ENCODE results near the gene TBX20. TPM values are rescaled to one million over a fixed set of nuclear protein-coding genes. Genes with fewer than 3 reads are reported as not detected.

TBX20 gene
- total RNA-seq, 1 donor from 2014 or later, result not detected

GRCh38 chr7:35280902-35281301 lies 27.0 kb upstream of the TBX20 start:
- H3K9me3 ChIP-seq, result no peaks in the 10 kb centered on the region
- no peaks in the 10 kb centered on the region for H3K27me3 ChIP-seq
- H3K36me3 ChIP-seq, result no peaks in the 10 kb centered on the region
- H3K27ac ChIP-seq, result no peak overlapping the region
- intact Hi-C loops (cut with DNase I), result no loop called here
- no peak for DNase-seq (ENCODE audit: low spot score in 2 of 2)
- no peak overlapping the region for H3K4me3 ChIP-seq
- no peaks in the 10 kb centered on the region for H3K4me1 ChIP-seq
- TF ChIP-seq, protein P1, sequence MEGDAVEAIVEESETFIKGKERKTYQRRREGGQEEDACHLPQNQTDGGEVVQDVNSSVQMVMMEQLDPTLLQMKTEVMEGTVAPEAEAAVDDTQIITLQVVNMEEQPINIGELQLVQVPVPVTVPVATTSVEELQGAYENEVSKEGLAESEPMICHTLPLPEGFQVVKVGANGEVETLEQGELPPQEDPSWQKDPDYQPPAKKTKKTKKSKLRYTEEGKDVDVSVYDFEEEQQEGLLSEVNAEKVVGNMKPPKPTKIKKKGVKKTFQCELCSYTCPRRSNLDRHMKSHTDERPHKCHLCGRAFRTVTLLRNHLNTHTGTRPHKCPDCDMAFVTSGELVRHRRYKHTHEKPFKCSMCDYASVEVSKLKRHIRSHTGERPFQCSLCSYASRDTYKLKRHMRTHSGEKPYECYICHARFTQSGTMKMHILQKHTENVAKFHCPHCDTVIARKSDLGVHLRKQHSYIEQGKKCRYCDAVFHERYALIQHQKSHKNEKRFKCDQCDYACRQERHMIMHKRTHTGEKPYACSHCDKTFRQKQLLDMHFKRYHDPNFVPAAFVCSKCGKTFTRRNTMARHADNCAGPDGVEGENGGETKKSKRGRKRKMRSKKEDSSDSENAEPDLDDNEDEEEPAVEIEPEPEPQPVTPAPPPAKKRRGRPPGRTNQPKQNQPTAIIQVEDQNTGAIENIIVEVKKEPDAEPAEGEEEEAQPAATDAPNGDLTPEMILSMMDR (IDR thresholded peaks at IDR 0.05), result no peak

GRCh38 chr7:35277359-35277758 lies 23.5 kb upstream of the TBX20 start:
- no peak overlapping the region for H3K27ac ChIP-seq
- no peak overlapping the region for H3K4me3 ChIP-seq
- intact Hi-C loops (cut with DNase I), result no loop called here
- no peak for DNase-seq (ENCODE audit: low spot score in 2 of 2)
- no peaks in the 10 kb centered on the region for H3K9me3 ChIP-seq
- TF ChIP-seq, protein P1 (IDR thresholded peaks at IDR 0.05), result no peak
- H3K36me3 ChIP-seq, result no peaks in the 10 kb centered on the region
- H3K4me1 ChIP-seq, result no peaks in the 10 kb centered on the region
- no peaks in the 10 kb centered on the region for H3K27me3 ChIP-seq

DNA sequence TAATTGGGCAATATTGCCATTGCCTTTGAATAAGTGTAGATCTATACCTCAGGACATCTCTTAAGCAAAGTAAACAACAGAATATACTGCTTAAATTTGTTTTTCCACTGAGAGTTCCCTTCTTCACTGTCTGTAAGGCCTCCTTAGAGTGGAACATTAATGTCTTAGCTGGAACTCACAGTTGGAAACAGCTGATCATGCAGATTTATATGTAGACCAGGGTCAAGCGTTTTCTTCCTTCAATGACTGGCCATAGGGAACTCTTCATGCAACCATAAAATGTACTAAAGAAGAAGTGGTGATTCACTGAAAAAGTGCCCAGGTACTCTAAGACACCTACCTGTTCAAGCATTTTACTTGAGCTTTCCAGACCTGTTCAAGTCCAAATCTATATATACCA lies 18.3 kb upstream of the TBX20 start:
- H3K36me3 ChIP-seq, result no peaks in the 10 kb centered on the region
- no peaks in the 10 kb centered on the region for H3K4me1 ChIP-seq
- TF ChIP-seq, protein P1 (IDR thresholded peaks at IDR 0.05), result no peak
- no peak for DNase-seq (ENCODE audit: low spot score in 2 of 2)
- no peak overlapping the region for H3K27ac ChIP-seq
- intact Hi-C loops (cut with DNase I), result no loop called here
- no peak overlapping the region for H3K4me3 ChIP-seq
- no peaks in the 10 kb centered on the region for H3K27me3 ChIP-seq
- H3K9me3 ChIP-seq, result no peaks in the 10 kb centered on the region

DNA sequence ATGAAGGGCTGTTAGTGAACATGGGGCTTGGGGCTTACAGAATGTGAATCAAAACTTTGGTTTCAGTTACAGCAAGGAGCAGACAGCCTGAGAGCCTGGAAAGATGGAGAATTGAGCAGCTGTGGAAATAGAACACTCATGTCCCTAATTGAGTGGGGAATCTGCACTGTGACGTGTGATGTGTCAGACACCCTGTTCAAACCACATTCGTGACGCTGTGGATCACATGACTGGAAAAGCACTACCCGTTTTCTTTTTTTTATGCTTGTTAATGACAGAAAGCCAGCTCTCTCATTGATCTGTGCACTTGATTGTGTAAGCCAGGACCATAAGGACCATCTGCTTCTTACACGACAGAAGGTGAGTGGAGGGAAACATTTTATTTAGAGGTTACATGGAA lies 15.1 kb upstream of the TBX20 start:
- intact Hi-C loops (cut with DNase I), result no loop called here
- no peaks in the 10 kb centered on the region for H3K4me1 ChIP-seq
- H3K27ac ChIP-seq, result no peak overlapping the region
- no peak for DNase-seq (ENCODE audit: low spot score in 2 of 2)
- TF ChIP-seq, protein P1 (IDR thresholded peaks at IDR 0.05), result no peak
- no peaks in the 10 kb centered on the region for H3K9me3 ChIP-seq
- H3K27me3 ChIP-seq, result no peaks in the 10 kb centered on the region
- H3K4me3 ChIP-seq, result no peak overlapping the region
- no peaks in the 10 kb centered on the region for H3K36me3 ChIP-seq

- no peak overlapping the region for H3K4me3 ChIP-seq
- no peaks in the 10 kb centered on the region for H3K4me1 ChIP-seq
- DNase-seq (ENCODE audit: low spot score in 2 of 2), result no peak
- H3K27ac ChIP-seq, result no peak overlapping the region
- no peaks in the 10 kb centered on the region for H3K9me3 ChIP-seq
- intact Hi-C loops (cut with DNase I), result no loop called here
- H3K36me3 ChIP-seq, result no peaks in the 10 kb centered on the region
- TF ChIP-seq, protein P1 (IDR thresholded peaks at IDR 0.05), result no peak
- H3K27me3 ChIP-seq, result no peaks in the 10 kb centered on the region
Measured at GRCh38 chr7:35267411-35267810, 13.5 kb upstream of the TBX20 start.

- intact Hi-C loops (cut with DNase I), result no loop called here
- TF ChIP-seq, protein P1 (IDR thresholded peaks at IDR 0.05), result no peak
Measured at GRCh38 chr7:35263396-35263795, 9.5 kb upstream of the TBX20 start.

More at GRCh38 chr7:35263396-35263795, 9.5 kb upstream of the TBX20 start:
- Histone ChIP-seq H3K4me3 (no peak overlapping the region), H3K27ac (no peak overlapping the region), H3K4me1 (no peaks in the 10 kb centered on the region), H3K27me3 (peaks cover under 1% of the 10 kb centered on the region), H3K36me3 (no peaks in the 10 kb centered on the region), H3K9me3 (no peaks in the 10 kb centered on the region)
- no peak for DNase-seq (ENCODE audit: low spot score in 2 of 2)

All from ascending aorta (tissue), 2 donors.